Adrenal gland (tissue), 19 donors: ENCODE data around the gene CST4. TPM values are rescaled to one million over a fixed set of nuclear protein-coding genes. Genes with fewer than 3 reads are reported as not detected.
"Not testable (repeated sequence)": the region's sequence is repeated elsewhere in the genome, so short reads cannot be mapped to it uniquely, and the experiment has no call there.

Experiments
- DNase-seq, 7 donors: peaks; one replicate each; pipeline ENCODE4 v3.0.0-alpha.2; 2019 to 2020
- H3K27ac ChIP-seq, 5 donors: fragments of 200-600 bp; sonication (generic) in 4 of 5; 1 replicate in 3 of 5; 2 replicates in 2 of 5; pipeline versions ENCODE4 v1.5.1 to v1.8.0; 2016 to 2020; ENCODE audit warnings: mild to moderate bottlenecking in 1 of 5
- H3K27me3 ChIP-seq: fragments of 200-600 bp; 2 replicates; pipeline ENCODE4 v1.8.0; 2021
- H3K36me3 ChIP-seq, 2 donors: fragments of 200-600 bp; replicated peaks in 1 of 2; 1 replicate in 1 of 2; 2 replicates in 1 of 2; pipeline versions ENCODE4 v1.5.1 to v1.8.0; 2018 to 2022
- H3K4me1 ChIP-seq, 2 donors: fragments of 200-600 bp; replicated peaks in 1 of 2; 1 replicate in 1 of 2; 2 replicates in 1 of 2; pipeline versions ENCODE4 v1.5.1 to v1.8.0; 2018 to 2021
- H3K4me3 ChIP-seq, 4 donors: fragments of 200-600 bp; sonication (generic) in 3 of 4; one replicate each; pipeline ENCODE4 v1.5.1; 2016 to 2018
- H3K9me3 ChIP-seq, 3 donors: fragments of 200-600 bp; sonication (generic) in 1 of 3; replicated peaks in 1 of 3; 1 replicate in 2 of 3; 2 replicates in 1 of 3; pipeline versions ENCODE4 v1.5.1 to v1.8.0; 2016 to 2021
- POLR2A ChIP-seq, 2 donors: fragments of 450-650 bp; IDR thresholded peaks; one replicate each; pipeline ENCODE4 v1.6.1; 2017; ENCODE audit warnings: antibody characterized with exemption in 2 of 2, mild to moderate bottlenecking in 2 of 2, moderate library complexity in 1 of 2
- WGBS, 4 donors: extraction: QIAGEN DNeasy Blood & Tissue Kit in 2 of 4; methylation state at CpG; one replicate each; pipeline versions ENCODE4 v1.1.5 to v1.1.7; 2013 to 2017; 5-methylcytosine and 5-hydroxymethylcytosine counted together
- intact Hi-C, 2 donors: fragments of 100-400 bp; cut with DNase I; formaldehyde crosslinking; loops; one replicate each; pipeline versions ENCODE4 v1.14.1 to v1.15.0; 2022 to 2023
- long read RNA-seq, 10 donors: library from polyadenylated mRNA in 3 of 10; unstranded in 2 of 10; stranded (forward) in 1 of 10; transcript quantifications; one replicate each; pipeline ENCODE4 v2.0.0 and lab custom pipeline, GENCODE V29; 2021 to 2026
- polyA plus RNA-seq, 3 donors: library from polyadenylated mRNA; stranded (reverse); fragments of 200-250 nt in 2 of 3; fragments of 350-450 nt in 1 of 3; fragmentation: Illumina TruSeq in 1 of 3; extraction: RNeasy Lipid Tissue Mini Kit (QIAGEN cat#74804) in 1 of 3; gene quantifications; one replicate each; pipeline ENCODE4 v1.2.3, GENCODE V29; 2013 to 2014
- total RNA-seq, 9 donors: library from RNA; depleted of rRNA in 4 of 9; stranded (reverse); fragments of >200 nt in 4 of 9; fragments of 120-200 nt in 1 of 9; fragmentation: NEBNext Ultra II Directional in 1 of 9; extraction: Animal tissue kit (Norgen Biotek cat#: 25700) in 1 of 9; gene quantifications; one replicate each; pipeline versions ENCODE4 v1.1.0 to v1.2.4, GENCODE V29; 2013 to 2023
- TF ChIP-seq, protein P1 (sequence below), 6 experiments: fragments of 450-650 bp in 4 of 6; fragments of 200-600 bp in 2 of 6; sonication (generic) in 1 of 6; IDR thresholded peaks; 1 replicate in 5 of 6; 2 replicates in 1 of 6; pipeline versions ENCODE4 v1.5.1 to v1.8.0; 2016 to 2021; ENCODE audit warnings: antibody characterized with exemption in 6 of 6, mild to moderate bottlenecking in 2 of 6, moderate library complexity in 1 of 6
- donor health status: healthy with polysubstance abuse.
- donor health status: Bipolar disorder and iron deficiency.
- donor health status: DM: yes; HTN: yes; CAD: no.
- donor health status: DM: no; HTN: no; CAD: no.
- donor health status: DM: no; HTN: no; CAD: no.
- donor health status: DM: yes; HTN: yes; CAD: no.

The CST4 gene, protein sequence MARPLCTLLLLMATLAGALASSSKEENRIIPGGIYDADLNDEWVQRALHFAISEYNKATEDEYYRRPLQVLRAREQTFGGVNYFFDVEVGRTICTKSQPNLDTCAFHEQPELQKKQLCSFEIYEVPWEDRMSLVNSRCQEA
- total RNA-seq: not detected
- polyA plus RNA-seq: not detected
- long read RNA-seq, donor 1: 0 reads
- long read RNA-seq, donor 2: 0 reads
- long read RNA-seq, donor 3: 0 reads
- long read RNA-seq, donor 4: 0 reads
- long read RNA-seq, donor 5: 0 reads
- long read RNA-seq, donor 6: 0 reads
- long read RNA-seq, donor 7: 0 reads
- long read RNA-seq, donor 8: 0 reads
- long read RNA-seq, donor 9: 0 reads
- long read RNA-seq, donor 10: 0 reads

DNA sequence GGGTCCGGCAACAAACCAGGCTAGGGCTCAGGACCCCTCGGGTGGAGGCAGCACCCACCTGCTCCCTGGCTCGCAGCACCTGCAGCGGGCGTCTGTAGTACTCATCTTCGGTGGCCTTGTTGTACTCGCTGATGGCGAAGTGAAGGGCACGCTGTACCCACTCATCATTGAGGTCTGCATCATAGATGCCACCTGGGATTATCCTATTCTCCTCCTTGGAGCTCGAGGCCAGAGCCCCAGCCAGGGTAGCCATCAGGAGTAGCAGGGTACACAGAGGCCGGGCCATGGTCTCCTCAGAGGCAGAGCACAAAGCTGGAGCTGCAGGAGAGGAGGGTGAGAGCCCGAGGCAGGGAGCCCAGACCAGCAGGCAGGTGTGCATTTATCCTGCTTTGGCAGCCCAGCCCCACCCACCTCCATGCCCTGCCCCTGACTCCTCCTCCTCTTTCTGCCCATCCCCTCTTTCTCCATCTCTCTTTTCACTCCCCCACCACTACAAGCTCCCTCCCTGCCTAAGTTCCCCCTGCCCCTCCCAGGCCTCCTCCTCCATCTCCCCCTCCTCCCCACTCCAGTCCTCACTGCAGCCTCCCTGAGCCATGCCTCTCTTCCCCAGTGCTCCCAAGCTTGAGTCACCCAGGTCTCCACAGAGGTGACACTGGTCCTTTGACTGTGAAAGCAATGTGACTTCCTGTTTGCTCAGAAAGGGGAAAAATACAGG is at the start of gene CST4:
TSS of gene CST4 (minus strand) at position 355 of the 715 bp plus-strand sequence. CDS start at position 286, 69 bp downstream.
- intact Hi-C loops, H3K27me3 ChIP-seq, H3K9me3 ChIP-seq, H3K4me1 ChIP-seq, DNase-seq, H3K4me3 ChIP-seq, H3K36me3 ChIP-seq, H3K27ac ChIP-seq: not testable (repeated sequence)
- 80 to 82% (median 81%) methylated on average over 12 of the region's 12 CpGs for WGBS, 4 donors

DNA sequence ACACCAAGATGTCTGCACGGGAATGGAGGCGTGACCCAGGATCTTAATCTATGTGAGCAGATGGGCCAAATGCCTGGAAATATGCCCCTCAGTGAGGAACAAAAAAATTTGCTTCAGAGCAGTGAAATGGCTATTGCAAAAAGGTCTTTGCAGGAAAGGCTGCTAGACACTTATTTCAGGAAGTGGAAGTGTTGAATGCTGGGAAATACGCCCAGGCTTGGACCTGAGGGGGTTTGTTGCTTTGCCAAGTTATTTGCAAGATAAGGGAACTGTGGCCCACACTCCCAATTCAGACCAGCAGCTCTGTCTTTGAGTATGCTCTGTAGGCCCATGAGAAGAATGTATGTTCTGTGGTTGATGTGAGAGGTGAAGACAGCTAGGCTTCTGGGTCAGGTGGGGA is 46.6 kb upstream of the CST4 start:
- WGBS, 4 donors: 51 to 71% (median 60%) methylated on average over 3 of the region's 3 CpGs
- H3K4me1 ChIP-seq, intact Hi-C loops, H3K9me3 ChIP-seq, H3K36me3 ChIP-seq, DNase-seq, H3K4me3 ChIP-seq, H3K27me3 ChIP-seq, H3K27ac ChIP-seq: not testable (repeated sequence)

DNA sequence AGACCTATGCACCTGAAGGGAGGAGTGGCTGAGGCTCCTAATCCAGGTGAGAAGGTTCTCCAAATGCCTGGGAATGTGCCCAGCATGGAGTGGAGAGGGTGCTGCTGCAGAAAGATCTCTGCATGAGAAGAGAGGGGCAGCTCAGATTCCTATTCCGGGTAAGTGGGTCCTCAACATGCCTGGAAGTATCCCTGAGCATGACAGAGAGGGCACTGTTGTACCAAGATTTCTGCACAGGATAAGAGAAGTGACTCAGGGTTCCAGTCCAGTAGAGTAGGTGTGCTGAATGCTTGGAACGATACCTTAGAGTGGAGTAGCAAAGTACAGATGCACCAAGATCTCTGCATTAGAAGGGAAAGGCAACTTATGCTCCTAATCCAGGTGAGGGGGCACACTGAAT is 46.1 kb upstream of the CST4 start:
- H3K27me3 ChIP-seq, H3K4me1 ChIP-seq, H3K36me3 ChIP-seq, H3K9me3 ChIP-seq, H3K27ac ChIP-seq, intact Hi-C loops, DNase-seq, H3K4me3 ChIP-seq: not testable (repeated sequence)
- WGBS, 4 donors: 71 to 85% (median 74%) methylated on average over 2 of the region's 2 CpGs

DNA sequence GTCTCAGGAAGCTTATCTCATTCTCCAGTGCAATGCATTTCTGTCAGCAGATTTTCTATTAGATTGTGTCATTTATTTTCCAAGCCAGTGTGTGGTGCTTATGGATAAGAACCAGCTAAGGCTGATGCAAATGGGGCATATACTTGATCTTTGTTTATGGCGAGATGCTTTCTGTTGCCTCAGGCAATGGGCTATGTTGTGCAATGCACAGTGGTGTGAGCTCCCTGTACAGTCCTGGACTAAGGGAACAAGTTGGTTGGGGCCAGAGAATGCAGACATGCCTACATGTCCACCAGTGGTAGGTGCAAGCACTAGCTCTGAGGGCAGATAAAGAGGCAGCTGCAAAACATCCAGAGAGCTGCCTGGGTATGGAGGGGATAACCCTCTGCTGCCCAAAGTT is 45.6 kb upstream of the CST4 start:
- 66 to 73% (median 71%) methylated on average over 1 of the region's 1 CpG; no CpG with 5 or more reads in 1 of the 4 donors for WGBS, 4 donors
- H3K4me1 ChIP-seq, H3K27me3 ChIP-seq, H3K9me3 ChIP-seq, H3K36me3 ChIP-seq, H3K27ac ChIP-seq, intact Hi-C loops, DNase-seq, H3K4me3 ChIP-seq: not testable (repeated sequence)

DNA sequence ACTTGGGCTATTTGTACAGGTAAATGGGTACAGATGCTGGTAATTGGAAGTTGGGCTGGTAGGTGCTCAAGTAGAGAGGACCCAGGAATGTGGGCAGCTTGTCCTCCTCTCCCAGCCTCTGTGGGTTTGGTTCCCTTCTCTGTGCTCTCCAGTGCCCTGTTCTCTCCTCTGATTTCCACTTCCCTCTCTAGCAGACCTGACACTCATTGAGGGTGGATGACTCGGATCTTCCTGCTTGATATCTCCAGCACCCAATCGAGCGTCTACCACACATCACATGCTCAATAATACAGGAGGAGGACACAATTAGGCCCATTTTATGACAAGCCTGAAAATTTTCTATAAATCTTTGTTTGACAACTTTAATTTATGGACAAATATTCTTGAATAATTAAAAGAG is 38.2 kb upstream of the CST4 start:
- Histone ChIP-seq H3K36me3 (no peaks in the 10 kb centered on the region), H3K4me3 (no peak overlapping the region), H3K27me3 (no peaks in the 10 kb centered on the region), H3K27ac (no peak overlapping the region), H3K9me3 (no peaks in the 10 kb centered on the region), H3K4me1 (no peaks in the 10 kb centered on the region)
- TF ChIP-seq, protein P1, sequence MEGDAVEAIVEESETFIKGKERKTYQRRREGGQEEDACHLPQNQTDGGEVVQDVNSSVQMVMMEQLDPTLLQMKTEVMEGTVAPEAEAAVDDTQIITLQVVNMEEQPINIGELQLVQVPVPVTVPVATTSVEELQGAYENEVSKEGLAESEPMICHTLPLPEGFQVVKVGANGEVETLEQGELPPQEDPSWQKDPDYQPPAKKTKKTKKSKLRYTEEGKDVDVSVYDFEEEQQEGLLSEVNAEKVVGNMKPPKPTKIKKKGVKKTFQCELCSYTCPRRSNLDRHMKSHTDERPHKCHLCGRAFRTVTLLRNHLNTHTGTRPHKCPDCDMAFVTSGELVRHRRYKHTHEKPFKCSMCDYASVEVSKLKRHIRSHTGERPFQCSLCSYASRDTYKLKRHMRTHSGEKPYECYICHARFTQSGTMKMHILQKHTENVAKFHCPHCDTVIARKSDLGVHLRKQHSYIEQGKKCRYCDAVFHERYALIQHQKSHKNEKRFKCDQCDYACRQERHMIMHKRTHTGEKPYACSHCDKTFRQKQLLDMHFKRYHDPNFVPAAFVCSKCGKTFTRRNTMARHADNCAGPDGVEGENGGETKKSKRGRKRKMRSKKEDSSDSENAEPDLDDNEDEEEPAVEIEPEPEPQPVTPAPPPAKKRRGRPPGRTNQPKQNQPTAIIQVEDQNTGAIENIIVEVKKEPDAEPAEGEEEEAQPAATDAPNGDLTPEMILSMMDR (IDR thresholded peaks at IDR 0.05): no peak
- TF ChIP-seq POLR2A (IDR thresholded peaks at IDR 0.05): no peak
- DNase-seq: no peak
- intact Hi-C loops: no loop called here
- 68 to 84% (median 77%) methylated on average over 3 of the region's 3 CpGs for WGBS, 4 donors

DNA sequence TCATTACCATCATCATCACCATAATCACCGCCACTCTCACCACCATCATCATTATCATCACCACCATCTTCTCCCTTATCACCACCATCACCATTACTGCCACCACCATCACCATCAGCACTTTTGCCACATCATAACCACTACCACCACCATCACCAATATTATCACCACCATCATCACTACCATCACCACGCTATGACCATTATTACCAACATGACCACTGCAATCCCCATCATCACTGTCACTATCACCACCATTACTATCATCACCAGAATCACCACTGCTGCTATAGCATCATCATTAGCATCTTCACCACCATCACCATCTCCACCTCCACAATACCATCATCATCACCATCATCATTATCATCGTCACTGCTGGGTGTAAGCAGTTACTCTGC is 36.3 kb upstream of the CST4 start:
- intact Hi-C loops: no loop called here
- H3K4me3 ChIP-seq: no peak overlapping the region
- TF ChIP-seq, protein P1 (IDR thresholded peaks at IDR 0.05): no peak
- no peaks in the 10 kb centered on the region for H3K4me1 ChIP-seq
- no peak for DNase-seq
- H3K27ac ChIP-seq: no peak overlapping the region
- H3K9me3 ChIP-seq: no peaks in the 10 kb centered on the region
- H3K36me3 ChIP-seq: no peaks in the 10 kb centered on the region
- WGBS, 4 donors: 84 to 92% (median 88%) methylated on average over 3 of the region's 3 CpGs
- no peaks in the 10 kb centered on the region for H3K27me3 ChIP-seq
